Epithelial cell of alveolus of lung (primary cell): ENCODE data around the gene POMT1. TPM values are rescaled to one million over a fixed set of nuclear protein-coding genes. Genes with fewer than 3 reads are reported as not detected.

Experiments used
- total RNA-seq: library from RNA; depleted of rRNA; stranded (reverse); fragments of >200 nt; gene quantifications from 2 replicates; pipeline ENCODE4 v1.2.1, GENCODE V29; 2015

Gene POMT1
- total RNA-seq: 19.9 and 38.7 TPM in 2 replicates

GRCh38 chr9:131502781-131503625, at the start of gene POMT1:
POMT1 (plus strand) TSS chr9:131502918; CDS start chr9:131504219, 1,301 bp downstream.

GRCh38 chr9:131530920-131531832, 28.5 kb downstream of the POMT1 start, which contains the start of gene UCK1:
UCK1 (minus strand) TSS chr9:131531263; CDS start chr9:131531174, 89 bp downstream.

GRCh38 chr9:131545003-131545785, 42.5 kb downstream of the POMT1 start, which contains the start of gene PRRT1B:
PRRT1B (plus strand) TSS chr9:131545523; CDS start chr9:131545616, 93 bp downstream.

Other genes starting within 250 kb of the POMT1 start
- 0.24 and 0.52 TPM in 2 replicates for gene FAM78A, start 226.4 kb upstream of the POMT1 start, total RNA-seq
- gene PLPP7, start 213.2 kb upstream of the POMT1 start, total RNA-seq: 4.5 and 5.1 TPM in 2 replicates
- gene PRRC2B, start 108.8 kb upstream of the POMT1 start, total RNA-seq: 65.2 and 76.7 TPM in 2 replicates
- gene UCK1, start 28.3 kb downstream of the POMT1 start, total RNA-seq: 24.6 and 37.4 TPM in 2 replicates
- gene PRRT1B, start 42.6 kb downstream of the POMT1 start, total RNA-seq: not detected in 2 replicates
- 16.5 and 22.6 TPM in 2 replicates for gene RAPGEF1, start 237.2 kb downstream of the POMT1 start, total RNA-seq